Umbilical cord (tissue), 2 donors: Measurements from ENCODE around the gene RNF11. TPM values are rescaled to one million over a fixed set of nuclear protein-coding genes. Genes with fewer than 3 reads are reported as not detected.

Experiments
- DNase-seq: peaks from one replicate; pipeline ENCODE4 v3.0.0-alpha.2; 2015; ENCODE audit warnings: low spot score
- total RNA-seq: library from RNA; depleted of rRNA; stranded (reverse); fragments of >200 nt; gene quantifications from one replicate; pipeline ENCODE4 v1.2.3, GENCODE V29; 2014; ENCODE audit warnings: low replicate concordance; ENCODE audit not compliant: insufficient read depth

The RNF11 gene
- total RNA-seq, 1 donor from 2014 or later: 111 TPM

DNA sequence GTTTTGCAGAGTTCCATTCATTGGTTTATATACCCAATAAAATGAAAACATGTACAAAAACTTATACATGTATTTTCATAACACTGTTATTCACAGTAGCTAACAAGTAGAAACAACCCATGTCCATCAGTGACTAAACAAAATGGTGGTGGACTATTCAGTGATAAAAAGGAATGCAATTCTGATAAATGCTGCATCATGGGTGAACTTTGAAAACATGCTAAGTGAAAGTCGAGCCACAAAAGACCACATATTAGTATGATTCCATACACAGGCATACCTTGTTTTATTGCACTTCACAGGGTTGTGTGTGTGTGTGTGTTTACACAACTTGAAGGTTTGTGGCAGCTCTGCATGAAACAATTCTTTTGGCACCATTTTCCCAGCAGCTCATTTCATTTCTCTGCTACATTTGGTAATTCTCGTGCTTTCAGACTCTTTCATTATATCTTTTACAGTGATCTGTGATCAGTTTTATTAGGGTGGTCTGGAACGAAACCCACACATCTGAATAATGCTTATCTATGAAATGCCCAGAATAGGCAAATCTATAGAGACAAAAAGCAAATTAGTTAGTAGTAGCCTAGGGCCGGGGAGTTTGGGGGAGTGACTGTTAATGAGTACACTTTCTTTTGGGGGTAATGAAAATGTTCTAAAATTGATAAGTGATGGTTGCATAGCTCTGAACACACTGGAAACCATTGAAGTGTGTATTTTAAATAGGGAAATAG lies 27.2 kb downstream of the RNF11 start:
- DNase-seq: no peak

DNA sequence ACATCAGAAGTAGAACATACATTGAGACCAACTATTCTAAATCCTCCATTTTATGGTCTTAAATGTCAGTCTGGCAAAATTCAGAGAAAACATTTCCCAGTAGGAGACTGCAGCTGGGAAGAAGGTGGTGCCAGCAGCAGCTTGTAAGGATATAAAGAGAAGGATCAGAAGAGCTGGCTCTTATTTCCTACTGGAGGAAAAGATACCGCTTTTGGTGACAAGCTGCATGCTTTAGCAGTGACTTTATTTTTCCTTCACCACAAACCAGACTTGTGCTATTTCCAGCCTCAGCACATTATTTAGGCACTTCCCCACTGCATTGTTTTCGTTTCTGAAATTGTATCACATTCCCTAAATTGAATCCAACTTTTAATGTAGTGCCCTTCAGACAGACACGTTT lies 28.4 kb downstream of the RNF11 start:
- peak; percentile 91 for DNase-seq

DNA sequence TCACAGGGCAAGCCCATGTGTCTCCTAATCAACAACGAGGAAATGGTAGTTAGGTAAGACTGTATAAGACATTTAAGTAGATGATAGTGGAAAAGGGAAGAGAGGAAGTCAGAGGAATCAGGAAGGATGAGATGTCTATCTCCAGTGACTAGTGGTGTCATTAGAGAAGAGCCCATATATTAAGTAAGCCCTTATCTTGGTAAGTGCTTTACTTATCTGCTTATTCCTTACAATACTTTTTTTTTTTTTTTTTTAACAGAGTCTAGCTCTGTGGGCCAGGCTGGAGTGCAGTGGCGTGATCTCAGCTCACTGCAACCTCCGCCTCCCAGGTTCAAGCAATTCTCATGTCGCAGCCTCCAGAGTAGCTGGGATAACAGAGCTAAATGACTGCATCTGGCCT lies 29.5 kb downstream of the RNF11 start:
- no peak for DNase-seq

DNA sequence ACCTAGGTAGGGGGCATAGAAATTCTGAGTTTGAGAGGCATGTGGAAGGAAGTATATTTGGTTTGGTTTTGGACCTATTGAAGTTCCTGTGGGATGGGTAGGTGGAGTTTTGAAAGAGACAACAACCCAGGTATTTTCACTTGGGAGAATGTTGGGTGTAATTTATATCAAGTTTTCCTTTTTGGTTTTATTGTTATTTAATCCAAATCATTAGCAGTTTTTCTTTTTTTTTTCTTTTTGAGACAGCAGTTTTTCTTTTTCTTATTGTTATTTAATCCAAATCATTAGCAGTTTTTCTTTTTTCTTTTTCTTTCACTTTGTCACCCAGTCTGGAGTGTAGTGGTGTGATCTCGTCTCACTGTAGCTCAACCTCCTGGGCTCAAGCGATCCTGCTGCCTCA lies 30.1 kb downstream of the RNF11 start:
- DNase-seq: no peak

DNA sequence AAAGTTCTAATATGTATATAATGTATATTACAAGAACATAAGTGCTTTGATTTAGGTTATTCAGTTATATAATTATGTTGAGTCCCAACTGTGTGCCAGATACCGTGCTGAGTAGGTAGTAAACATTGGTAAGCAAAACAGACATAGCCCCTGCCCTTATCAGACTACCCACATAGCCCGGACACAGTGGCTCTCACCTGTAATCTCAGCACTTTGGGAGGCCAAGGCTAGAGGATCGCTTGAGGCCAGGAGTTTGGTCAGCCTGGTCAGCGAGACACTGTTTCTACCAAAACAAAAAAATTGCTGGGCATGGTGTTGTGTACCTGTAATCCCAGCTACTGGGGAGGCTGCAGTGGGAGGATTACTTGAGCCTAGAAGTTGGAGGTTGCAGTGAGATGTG lies 30.7 kb downstream of the RNF11 start:
- no peak for DNase-seq

DNA sequence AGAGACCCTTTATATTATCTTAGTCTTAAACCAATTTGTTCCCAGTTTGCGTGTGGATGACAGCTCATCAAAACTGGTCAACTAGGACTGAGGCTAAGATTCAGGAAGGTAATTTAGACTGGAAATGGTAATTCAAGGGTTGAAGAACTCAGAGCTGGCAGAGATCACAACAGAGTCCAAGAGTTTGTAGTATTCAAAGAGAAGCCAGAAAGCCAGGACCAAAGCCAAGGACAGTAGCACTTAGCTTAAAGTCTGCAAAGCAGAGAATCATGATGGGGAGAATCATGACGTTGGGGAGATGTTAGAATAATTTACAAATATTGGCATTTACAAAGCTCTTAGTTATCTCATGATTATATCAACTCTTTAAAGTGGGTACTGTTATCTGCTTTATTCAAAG lies 32.6 kb downstream of the RNF11 start:
- peak; percentile 13 for DNase-seq

DNA sequence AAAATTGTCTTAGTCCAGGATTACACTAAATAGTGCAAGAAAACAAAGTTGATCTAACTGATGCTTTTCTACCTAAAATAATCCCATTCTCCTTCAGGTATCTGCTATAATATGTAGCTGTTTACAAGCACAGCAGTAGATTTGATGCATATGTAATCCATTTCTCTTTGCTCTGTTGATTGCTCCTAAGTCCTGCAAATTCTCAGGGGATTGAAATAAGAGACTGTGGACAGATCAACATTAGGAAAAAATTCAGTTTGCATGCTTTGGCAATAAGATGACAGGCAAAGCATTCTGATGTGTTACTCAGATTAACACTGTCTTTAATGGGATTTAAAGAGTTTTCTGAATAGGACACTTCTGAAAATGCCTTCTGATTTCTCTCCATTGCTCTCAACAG lies 34.7 kb downstream of the RNF11 start:
- DNase-seq: no peak

DNA sequence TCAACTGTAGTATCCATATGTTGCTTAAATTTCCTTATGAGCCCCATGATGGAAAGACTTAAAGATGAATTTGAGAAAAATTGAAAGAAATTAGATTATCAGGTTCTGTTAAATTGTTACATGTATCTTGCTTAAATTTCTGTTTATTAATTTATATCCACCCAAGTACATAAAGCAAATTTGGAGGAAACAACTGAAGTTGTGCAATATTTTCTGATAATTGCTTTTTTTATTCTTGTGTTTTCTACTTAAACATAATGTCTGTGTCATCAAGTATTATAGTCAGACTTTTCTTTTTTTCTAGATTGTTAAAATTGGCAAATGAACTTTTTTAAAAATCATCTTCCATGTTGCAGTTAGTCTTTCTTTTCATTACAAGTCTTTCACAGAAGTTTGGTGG lies 36.8 kb downstream of the RNF11 start:
- no peak for DNase-seq

DNA sequence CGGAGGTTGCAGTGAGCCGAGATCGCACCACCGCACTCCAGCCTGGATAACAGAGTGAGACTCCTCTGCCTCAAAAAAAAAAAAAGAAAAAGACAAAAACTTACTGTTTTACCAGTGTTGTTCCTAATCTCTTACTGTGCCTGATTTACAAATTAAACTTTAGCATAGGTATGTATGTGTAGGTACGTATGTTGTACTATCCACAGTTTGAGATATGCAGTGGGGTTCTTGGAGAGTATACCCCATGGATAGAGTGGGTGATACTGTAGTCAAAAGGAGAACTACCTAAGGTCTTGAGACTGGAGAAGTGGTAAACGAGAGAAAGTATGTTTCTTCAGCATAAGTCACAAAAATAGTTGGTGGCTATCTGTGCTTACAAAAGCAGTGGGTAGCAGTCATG lies 38.6 kb downstream of the RNF11 start:
- no peak for DNase-seq

DNA sequence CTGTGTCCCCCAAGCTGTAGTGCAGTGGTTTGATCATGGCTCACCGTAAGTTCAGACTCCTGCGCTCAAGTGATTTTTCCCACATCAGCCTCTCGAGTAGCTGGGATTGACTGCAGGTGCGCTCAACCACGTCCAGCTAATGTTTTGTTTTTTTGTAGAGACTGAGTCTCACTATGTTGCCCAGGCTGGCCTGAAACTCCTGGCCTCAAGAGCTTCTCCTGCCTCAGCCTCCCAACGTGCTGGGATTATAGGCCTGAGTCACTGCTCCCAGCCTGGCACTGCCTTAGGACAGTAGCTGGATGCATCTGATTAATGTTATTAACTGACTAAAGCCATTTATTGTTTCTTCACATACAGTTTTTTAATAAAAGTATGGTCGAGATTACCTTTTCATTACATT lies 40.2 kb downstream of the RNF11 start:
- no peak for DNase-seq

DNA sequence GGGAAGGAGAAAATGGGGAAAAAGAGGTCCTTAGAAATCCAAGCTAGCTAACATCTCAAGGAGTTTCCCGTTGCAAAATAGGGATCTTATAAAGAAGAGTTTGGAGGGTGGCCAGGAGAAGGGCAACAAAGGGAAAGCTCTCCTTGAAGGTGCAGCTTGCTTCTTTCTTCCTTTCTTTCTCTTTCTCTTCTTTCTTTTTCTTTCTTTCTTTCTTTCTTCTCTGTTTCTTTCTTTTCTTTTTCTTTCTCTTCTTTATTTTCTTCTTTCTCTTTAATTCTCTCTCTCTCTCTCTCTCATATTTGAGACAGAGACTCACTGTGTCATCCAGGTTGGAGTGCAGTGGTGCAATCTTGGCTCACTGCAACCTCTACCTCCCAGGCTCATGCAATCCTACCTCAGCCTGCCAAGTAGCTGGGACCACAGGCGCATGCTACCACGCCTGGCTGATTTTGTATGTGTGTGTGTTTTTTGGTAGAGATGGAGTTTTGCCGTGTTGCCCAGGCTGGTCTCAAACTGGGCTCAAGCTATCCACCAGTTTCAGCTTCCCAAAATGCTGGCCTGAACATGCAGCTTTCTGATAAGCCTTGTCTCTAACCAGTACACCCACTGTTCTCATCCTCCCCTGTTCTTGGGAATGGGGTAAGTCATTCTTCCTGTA lies 44.4 kb downstream of the RNF11 start:
- no peak for DNase-seq

DNA sequence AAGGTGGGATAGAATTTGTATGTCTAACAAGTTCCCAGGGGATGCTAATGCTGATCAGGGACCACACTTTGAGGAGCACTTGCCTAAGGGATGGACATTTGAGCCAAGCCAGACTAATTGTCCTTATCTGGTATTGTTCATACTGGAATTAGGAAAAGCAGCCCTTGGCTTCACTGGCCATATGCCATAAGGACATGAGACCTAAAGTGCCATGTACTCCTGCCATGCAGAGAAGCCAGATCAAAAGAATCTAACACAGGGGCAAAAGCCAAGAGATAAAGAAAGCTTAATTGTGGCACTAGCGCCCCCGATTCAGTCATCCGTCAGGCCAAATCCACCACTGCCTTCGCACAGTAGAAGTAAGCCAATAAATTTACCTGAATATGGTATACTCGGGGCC lies 45.7 kb downstream of the RNF11 start:
- no peak for DNase-seq

DNA sequence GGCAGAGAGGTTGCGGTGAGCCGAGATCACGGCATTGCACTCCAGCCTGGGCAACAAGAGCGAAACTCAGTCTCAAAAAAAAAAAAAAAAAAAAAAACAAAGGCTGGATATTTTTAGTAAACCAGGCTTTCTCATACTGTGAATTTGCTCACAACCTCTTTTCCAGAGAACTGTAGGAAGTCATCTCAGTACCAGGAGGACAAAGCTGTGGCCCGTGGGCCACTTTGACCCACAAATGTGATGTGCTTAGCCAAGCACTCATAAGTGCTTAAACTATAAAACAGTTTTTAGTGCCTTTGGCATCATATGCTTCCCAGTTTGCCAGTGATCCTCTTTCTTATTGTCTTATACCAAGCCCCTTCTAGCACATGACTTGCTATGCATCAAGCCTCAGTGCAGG lies 46.5 kb downstream of the RNF11 start:
- no peak for DNase-seq

DNA sequence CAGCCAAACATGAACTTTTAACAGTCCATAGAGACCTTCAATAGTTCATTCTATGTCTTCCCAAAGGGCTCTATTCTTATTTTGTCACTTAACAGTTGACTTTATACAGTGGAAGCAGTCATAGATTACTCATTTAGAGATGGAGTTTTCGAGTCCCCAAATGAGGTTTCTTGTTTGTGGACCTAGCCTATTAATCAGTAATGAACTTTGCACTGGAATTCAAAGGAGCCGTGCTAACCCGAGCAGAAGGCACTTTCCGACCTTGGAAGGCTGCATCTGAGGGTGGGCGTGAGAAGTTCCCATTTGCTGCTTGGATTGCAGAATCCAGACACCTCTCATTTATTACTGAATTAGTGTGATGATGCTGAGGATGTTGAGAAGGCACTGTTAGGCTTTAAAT lies 47.9 kb downstream of the RNF11 start:
- no peak for DNase-seq

DNA sequence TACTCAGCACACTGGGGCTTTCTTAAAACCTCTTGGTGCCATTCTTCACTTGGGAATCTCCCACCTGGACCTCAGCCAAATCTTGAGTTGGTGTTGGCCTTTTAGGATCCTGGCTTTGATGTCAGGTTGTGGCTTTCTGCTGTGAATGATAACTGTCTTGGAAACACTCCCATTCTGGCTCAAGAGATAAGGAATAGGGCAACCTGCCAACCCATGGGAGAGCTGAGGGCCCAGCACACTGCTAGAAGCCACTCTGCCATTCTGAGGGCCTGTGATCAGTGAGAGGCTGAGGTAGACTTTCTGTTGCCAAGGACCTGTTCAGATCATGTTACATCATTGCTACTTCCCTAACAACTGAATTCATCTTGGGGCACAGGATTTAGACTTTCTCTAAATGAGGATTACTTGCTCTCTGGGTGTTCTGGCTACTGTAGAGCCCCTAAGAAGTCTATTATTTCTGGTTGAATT lies 48.4 kb downstream of the RNF11 start:
- peak; percentile 46 for DNase-seq

DNA sequence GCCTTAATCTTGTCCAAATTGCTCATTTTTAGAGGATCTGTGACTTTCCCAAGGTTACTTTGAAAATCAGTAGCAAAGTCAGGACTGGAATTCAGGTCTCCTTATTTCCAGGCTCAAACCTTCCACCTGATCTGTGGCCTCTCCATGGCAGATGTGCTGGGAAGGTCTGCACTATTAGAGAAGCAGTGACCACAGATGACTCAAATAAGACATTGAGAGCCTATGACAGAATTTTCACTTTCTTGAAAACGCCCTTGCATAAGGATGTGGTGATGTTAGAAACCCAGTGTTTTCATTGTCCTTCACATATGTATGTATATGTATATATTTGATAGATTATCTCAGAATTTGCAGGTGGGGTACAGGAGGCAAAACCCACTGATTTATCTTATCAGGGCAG lies 49.0 kb downstream of the RNF11 start:
- no peak for DNase-seq

DNA sequence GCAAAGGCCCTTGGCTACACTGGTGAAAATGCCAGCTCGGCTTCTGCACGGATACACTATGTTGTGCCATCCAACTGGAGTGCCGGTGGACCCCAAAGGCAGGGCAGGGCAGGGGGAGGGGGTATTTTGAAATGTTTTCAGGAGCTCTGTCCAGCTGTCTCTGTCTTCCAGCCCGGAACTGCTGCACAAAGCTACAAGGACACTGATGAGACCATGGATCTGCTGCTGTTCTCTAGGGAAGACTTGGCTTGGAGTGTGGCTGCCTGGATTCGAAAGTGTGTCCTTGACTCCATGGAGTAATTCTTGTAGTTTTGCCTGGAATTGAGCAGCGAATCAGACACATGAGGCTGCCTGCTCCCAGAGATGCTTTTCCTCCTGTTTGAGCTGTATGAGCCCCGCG lies 51.9 kb downstream of the RNF11 start:
- DNase-seq: no peak

DNA sequence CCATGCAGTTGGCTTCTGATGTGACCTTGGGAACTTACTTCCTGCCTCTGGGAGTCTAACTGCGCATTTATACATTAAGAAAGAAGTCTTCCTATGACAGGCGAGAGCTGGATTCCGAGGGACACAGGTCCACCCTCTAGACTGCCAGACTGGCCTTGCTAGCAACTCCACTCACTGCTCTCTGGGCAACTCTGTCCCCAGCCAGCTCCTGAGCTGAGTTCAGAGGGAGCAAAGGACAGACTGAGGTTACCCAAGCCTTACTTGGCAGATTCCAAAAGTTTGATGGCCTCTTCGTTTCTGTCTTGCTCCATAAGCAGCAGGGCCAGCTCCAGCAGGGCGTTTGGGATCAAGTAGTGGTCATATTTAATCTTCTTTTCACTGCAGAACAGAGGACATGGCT lies 52.5 kb downstream of the RNF11 start:
- no peak for DNase-seq

DNA sequence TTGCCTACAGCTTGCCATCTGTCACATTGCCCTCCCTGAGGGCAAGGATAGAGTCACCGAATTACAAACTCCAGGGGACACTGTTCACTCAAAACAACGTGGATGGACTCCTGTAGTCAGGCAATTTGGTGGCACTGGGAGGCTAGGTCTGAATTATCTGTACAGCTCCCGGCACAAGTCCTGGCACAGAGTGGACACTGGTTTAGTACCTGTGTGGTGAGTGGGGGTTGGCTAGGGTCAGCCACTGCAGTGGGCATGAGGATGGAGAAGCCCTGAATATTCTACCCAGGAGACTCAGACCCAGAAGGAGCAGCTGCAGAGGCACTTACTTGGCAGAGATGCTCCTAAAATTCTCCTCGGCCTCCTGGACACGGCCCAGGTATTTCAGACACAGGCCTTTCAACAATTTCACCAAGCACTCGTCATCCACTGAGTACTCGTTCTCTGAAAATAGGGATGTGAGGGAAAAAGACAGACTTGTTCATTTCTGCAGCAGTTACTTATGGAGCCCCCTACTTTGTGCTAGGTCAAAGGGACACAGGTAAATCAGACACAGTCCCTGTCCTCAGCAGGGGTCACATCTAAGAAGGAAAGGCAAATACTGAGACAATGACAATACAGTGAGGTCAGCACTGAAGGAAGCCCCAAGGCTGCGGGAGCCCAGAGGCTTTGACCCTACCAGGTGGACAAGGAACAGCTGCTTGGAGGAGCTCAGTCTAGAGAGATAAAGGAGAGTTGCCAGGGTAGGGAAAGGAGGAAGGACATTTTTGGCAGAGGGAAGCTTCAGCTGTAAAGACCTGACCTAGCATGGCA lies 53.8 kb downstream of the RNF11 start:
- no peak for DNase-seq

DNA sequence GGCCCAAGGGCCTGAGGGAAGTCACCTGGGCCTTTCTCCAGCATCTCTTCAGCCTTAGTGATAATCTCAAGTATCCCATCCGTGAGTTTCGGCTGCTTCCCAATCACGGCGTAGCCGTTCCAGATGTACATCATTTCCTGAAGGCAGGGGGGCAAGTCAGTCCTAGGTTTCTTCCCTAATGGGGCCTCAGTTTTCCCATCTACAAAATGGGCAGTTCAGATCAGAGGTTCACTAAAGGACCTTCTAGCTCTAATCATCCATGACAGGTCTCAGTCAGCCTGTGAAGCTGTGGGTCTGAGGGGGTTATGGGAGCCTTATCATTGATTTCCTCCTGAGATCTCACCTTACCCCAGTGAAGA lies 54.4 kb downstream of the RNF11 start:
- no peak for DNase-seq

DNA sequence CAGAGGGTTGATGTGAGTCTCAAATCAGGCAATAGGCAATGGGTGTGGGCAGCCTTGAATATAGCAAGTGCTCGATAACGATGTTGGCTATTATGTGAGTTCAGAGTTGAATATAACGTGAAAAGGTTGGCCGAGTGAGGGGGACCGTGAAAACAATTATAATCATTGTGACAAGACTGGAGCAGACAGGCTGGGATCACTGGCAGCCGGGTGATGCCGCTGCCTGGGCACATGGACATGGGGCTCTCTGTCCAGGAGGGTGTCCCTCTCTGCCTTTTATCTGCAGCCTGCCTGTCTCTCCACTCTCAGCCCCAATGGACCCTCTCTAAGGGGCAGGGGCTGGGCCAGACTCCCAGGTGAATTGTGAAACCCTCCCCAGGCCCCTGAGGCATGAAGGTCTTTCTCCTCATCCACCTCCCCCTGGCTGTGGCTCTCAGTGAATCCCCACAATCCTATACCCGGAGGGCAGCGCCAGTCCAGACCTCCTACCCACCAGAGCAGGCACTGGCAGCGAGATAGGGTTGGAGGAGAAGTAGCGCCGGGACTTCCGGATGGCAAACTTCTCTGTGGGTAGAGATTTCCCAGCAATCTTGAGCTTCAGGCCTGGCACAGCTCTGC lies 57.9 kb downstream of the RNF11 start:
- no peak for DNase-seq

DNA sequence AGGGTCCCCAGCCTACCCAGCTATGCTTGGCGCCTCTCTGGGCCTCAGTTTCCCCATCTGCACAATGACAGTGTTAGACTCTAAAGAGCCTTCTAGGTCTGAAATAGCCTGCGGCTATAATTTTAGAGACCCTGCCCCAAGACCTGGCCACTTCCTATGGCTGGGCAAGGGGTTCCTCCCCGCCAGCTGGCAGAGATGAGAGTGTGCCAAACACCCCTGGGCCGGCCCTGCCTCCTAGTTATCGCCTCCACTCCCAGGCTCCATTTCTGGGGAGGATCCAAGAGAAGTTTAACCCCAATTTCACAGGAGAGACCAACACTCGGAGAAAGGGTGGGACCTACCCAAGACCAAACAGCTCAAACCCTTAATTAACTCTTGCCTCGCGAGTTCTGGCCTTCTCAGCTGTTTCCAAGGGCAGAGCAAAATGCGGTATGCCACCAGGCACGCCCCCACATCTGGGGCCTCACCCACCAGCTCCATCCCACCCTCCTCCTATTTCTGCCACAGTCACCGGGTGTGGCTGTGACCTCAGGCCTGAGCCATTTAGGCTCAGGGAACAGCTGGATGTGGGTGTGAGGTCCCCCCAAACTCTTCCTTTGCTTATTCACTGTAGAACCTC lies 58.6 kb downstream of the RNF11 start:
- DNase-seq: no peak
